ENCODE results near the gene EYS.
"Not testable (repeated sequence)": the region's sequence is repeated elsewhere in the genome, so short reads cannot be mapped to it uniquely, and the experiment has no call there.

Gene EYS

GRCh38 chr6:63828678-63829077 lies 1878.3 kb downstream of the EYS start:
- not testable (repeated sequence) for DNase-seq (ENCODE audit: low read depth in 2 of 2)

GRCh38 chr6:63824722-63825121 lies 1882.3 kb downstream of the EYS start:
- DNase-seq (ENCODE audit: low read depth in 2 of 2): no peak

DNA sequence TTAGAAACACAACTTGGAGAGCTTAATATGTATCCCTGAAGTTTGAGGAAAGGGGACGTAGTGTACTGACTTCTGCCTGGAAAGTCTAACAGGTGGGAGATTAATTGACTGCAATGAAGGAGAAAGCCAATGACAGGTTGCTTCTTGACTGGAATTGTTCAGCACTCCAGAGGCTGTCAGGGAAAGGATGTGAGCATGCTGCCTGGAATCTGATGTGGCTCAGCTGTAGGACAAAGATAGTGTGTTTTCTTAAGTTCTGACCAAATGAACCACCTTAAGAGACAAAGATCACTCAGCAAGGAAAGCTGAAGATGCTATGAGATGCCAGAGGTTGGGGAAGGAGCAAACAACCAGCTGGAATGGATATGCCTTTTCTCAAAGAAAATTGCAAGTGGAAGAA lies 1885.6 kb downstream of the EYS start:
- DNase-seq (ENCODE audit: low read depth in 2 of 2): no peak

- no peak for DNase-seq (ENCODE audit: low read depth in 2 of 2)
Measured at GRCh38 chr6:63819831-63820230, 1887.2 kb downstream of the EYS start.

- no peak for DNase-seq (ENCODE audit: low read depth in 2 of 2)
Measured at GRCh38 chr6:63817492-63818050, 1889.5 kb downstream of the EYS start.

GRCh38 chr6:63816982-63817436 lies 1890.0 kb downstream of the EYS start:
- no peak for DNase-seq (ENCODE audit: low read depth in 2 of 2)

GRCh38 chr6:63816401-63816981 lies 1890.5 kb downstream of the EYS start:
- DNase-seq (ENCODE audit: low read depth in 2 of 2): no peak

DNA sequence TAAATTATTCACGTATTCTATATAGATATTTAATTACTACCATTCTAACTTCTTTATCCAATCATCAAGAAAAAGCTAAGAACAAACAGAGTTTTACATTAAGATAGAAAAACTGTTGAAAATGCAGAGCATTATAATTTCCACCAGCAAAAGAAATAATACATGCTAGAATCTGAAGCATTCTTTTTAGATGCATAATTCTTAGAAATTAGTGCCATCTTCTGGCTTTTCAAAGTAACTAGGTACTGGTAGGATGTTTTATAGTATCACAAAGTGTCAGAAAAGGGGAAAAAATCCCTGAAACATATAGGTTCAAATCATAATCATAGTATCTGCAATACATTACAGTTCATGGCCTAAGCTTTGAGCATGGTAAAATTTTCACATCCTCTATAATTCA lies 1892.6 kb downstream of the EYS start:
- DNase-seq (ENCODE audit: low read depth in 2 of 2): no peak

DNA sequence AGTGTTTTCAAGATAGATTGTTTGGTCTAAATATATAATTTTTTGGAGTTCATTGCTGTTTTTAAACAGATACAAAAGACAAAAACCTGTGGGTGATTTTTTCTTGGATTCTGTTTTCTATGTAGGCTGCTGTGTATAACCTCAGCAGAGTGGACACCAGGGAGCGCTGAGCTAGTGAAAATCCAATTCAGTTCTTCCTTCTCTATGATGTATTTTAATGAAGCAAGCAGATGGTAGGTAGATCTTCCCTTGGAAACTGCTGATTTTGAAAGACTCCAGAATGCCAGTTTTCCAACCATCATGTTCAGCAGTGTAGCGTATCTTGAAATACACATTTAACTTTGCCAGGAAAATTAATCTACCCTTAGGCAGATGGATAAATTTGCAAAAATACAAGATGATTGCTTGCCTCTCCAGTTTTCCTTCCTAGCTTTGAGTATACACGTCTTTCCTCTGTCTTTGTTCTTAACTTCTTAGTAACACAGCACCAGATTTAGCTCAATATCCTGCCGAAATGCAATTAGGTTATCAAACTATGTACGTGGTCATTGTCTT lies 1893.4 kb downstream of the EYS start:
- no peak for DNase-seq (ENCODE audit: low read depth in 2 of 2)

DNA sequence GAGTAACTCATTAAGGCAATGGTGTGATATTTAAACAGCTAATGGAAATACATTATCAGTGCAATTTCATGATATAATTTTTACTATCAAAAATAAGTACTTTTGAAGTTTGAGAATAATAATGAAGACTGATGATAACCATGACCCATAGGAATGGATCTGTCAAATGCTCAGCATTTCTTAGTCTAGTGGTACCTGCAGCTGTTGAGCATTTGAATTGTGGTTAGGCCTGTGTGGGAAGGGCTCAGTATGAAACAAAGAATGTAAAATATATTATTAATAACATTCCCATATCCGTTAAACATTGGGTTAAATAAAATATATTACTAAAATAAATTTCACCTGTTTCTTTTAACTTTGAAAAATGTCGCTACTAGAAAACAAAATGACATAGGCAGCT lies 1898.5 kb downstream of the EYS start:
- DNase-seq (ENCODE audit: low read depth in 2 of 2): no peak

GRCh38 chr6:63807056-63807455 lies 1900.0 kb downstream of the EYS start:
- DNase-seq (ENCODE audit: low read depth in 2 of 2): no peak

DNA sequence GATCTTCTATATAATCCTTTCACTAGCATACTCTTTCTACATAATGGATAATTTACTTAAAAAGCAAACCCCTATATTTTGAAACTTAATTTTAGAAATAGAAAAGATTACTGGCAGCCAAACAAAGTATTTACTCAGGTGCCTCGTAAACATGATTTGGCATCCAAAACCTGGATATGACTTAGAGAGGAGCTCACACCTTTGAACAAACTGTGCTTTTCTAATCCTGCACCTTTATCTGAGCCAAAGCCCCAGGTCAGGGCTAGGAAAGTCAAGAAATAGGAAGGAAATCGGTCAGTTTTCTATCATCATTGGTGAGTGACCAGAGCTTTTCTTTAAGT lies 1900.5 kb downstream of the EYS start:
- DNase-seq (ENCODE audit: low read depth in 2 of 2): no peak

DNA sequence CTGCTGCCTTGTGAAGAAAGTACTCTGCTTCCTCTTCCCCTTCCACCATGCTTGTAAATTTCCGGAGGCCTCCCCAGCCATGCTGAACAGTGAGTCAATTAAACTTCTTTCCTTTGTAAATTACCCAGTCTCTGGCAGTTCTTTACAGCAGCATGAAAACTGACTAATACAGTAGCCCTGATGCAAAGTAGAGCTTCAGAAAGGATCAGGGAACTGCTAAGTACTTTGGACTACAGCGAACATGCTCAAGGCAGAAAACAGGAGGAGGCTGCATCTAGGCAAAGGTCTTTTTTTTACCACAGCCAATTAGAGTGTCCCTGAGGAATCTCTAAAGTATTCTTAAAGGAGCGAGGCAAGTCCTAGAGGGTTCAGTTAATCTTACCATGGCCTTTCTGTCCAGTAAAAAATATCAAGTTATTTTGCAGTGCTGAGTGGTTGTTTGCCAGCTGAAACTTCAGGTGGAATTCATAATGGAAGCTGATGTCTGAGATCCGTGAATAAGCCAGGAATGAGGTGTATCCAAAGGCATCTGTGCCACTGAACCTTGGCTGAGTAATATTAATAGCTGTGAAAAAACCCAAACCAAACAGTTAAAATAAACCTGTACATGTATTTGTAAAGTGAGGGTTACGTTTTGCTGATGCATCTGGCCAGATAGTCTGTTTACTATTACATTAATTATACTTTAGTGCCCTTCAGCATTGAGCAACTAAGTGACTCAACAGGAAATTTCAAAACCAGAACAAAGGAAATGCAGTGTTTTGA lies 1901.0 kb downstream of the EYS start:
- DNase-seq (ENCODE audit: low read depth in 2 of 2): no peak

DNA sequence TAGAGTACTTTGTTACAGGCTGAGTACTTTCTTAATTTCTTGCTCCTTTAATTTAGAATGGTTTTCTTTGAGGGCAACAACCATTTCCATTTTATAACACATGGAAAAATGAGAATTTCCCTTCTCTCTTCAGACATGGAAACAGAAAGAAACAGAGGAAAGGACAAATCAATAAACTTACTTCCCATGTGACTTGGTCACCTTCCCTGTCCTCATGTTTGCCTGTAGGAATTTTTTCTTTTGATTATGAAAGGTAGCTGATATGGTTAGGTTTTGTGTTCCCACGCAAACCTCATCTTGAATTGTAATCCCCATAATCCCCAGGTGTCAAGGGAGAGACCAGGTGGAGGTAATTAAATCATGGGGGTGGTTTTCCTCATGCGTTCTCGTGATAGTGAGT lies 1901.7 kb downstream of the EYS start:
- DNase-seq (ENCODE audit: low read depth in 2 of 2): no peak

DNA sequence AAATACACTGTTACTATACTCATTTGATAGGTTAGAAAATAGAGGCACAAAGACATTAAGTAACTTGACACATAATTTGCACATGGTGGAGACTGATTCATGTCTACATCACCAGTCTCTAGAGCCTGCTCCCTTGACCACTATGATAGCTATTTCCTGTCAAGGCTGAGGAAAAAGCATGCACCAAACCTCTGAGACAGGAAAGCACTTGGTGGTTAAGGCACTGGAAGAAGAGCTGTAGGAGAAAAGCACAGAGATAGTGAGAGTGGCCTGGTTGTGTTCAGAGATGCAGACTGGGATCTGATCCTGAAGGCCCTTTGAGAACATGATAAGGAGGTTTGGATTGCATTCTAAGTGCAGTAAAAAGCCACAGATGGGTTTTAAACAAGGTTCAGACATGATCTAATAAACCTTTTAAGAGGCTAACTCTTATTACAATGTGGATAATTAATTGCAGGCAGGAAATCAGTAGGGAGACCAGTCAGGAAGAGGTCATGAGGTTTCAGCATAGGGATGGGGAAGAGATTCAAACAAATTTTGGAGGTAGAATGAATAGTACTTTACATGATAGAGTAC lies 1902.6 kb downstream of the EYS start:
- DNase-seq (ENCODE audit: low read depth in 2 of 2): no peak

DNA sequence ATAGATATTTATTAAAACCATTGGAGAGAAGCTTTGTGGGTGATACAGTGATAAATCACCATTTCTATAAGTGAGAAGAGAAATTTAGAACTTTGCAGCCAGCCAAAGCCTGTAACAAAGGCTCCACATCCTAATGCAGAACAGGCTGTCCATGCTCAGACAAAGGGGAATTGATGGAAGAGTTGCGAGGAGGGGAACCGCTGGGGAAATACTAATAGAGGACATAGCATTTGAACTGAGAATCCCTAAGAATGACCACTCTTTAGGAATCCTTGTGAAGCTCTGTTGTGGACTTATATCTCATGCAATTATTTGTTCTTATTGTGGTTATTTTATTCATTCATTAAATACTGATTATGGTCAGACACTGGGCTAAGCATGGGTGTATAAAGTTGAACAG lies 1903.7 kb downstream of the EYS start:
- DNase-seq (ENCODE audit: low read depth in 2 of 2): no peak

DNA sequence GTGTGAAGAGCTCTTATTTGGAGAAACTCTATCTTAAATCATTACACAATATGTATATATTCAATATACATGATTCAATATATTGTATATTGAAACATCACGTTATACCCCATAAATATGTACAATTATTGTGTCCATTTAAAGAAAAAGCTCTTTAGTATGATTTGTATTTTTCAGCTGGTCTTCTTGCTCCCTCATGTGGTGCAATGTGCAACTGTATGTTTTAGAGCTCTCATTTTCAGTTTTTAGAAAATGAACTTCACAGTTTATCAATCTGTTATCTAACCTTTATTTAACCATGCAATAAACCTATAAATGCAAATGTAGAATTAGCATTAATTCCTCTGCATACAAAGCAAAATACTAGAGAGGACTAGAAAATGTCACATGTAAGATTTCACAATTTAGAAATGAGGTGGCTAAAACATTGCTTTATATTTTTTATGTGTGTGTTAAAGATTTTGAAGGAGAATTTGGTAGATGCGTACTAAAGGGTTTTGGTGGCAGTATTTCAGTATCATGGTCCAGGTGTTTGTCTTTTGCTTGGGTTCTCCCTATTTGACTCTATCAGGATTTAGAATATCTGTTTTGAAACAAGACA lies 1904.3 kb downstream of the EYS start:
- DNase-seq (ENCODE audit: low read depth in 2 of 2): no peak

- DNase-seq (ENCODE audit: low read depth in 2 of 2): not testable (repeated sequence)
Measured at GRCh38 chr6:63800386-63800785, 1906.6 kb downstream of the EYS start.

DNA sequence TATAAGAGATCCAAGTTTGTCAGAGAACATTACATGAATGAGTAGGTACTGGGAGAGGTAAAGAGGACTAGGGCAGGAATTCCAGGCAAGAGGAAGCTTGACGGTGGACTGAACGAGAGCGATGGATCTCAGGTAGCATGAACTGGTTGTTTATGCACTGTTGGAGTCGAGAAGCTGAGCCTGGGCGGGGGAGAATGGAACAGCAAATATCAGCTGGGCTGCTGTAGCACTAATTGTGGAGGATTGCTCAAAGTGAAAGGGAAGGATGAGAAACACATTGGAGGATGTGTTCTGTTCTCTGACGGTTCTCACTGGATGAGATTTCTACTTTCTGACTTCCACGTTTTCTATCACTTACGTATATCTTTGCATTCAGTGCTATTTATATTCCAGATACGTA lies 1907.2 kb downstream of the EYS start:
- DNase-seq (ENCODE audit: low read depth in 2 of 2): no peak

DNA sequence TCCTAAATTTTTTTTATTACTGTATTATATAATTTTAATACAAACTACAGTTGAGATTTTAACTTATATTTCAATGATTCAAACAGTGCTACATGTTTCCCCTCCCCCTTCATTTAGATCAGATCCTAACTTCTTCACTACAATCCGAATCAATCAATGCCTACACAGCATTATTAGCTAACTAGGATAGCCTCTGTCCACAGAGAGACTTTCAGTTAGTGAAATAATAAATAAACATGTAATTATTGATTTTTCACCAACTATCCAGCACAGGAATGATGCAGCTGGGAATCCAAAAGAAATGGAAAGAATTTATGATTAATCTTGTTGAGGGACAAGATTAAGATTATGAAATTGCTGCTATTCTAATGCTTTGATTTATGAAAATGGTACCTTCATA lies 1907.7 kb downstream of the EYS start:
- no peak for DNase-seq (ENCODE audit: low read depth in 2 of 2)

DNA sequence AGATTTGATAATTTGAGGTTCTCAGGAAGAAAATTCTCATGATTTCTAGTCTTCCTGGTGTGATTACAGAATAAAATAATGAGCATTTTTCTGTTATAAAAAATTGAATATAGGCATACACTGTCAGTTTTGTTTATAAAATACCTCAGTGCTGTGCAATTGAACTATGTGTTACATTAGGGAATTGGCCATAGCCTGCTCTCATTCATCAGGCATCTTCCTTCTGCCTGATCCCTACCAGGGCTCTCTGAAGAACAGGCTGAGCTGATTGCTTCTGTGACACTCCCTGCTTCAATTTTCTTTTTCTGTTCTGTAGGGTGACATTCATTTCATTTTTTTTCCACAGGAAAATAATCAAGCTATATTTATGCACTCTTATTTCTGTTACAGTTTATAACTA lies 1908.6 kb downstream of the EYS start:
- DNase-seq (ENCODE audit: low read depth in 2 of 2): no peak

GRCh38 chr6:63797721-63798120 lies 1909.3 kb downstream of the EYS start:
- DNase-seq (ENCODE audit: low read depth in 2 of 2): no peak
